Psoas muscle (tissue), 8 donors: ENCODE data around the gene ALK. TPM values are rescaled to one million over a fixed set of nuclear protein-coding genes. Genes with fewer than 3 reads are reported as not detected.

Source experiments
- ATAC-seq, 4 donors: fragments of 200-7000 bp; cut with Tn5 transposase; one replicate each; pipeline ENCODE4 v1.9.1; 2020; ENCODE audit warnings: moderate library complexity in 3 of 4, mild to moderate bottlenecking in 2 of 4
- DNase-seq, 2 donors: peaks; one replicate each; pipeline ENCODE4 v3.0.0-alpha.2; 2020
- H3K27ac ChIP-seq: fragments of 200-600 bp; one replicate; pipeline ENCODE4 v1.8.0; 2022
- H3K27me3 ChIP-seq, 3 donors: fragments of 200-600 bp in 1 of 3; one replicate each; pipeline versions ENCODE4 v1.6.1 to v1.8.0; 2013 to 2022; ENCODE audit warnings: low read length in 2 of 3, mild to moderate bottlenecking in 2 of 3, moderate library complexity in 1 of 3; ENCODE audit not compliant: insufficient read depth in 3 of 3
- H3K36me3 ChIP-seq, 2 donors: fragments of 200-600 bp in 1 of 2; one replicate each; pipeline versions ENCODE4 v1.6.1 to v1.8.0; 2013 to 2022; ENCODE audit warnings: low read depth in 1 of 2, mild to moderate bottlenecking in 1 of 2, moderate library complexity in 1 of 2; ENCODE audit not compliant: insufficient read depth in 1 of 2
- H3K4me1 ChIP-seq: fragments of 200-600 bp; one replicate; pipeline ENCODE4 v1.8.0; 2022
- H3K4me3 ChIP-seq: fragments of 200-600 bp; one replicate; pipeline ENCODE4 v1.8.0; 2022; ENCODE audit warnings: mild to moderate bottlenecking
- H3K9me3 ChIP-seq: fragments of 200-600 bp; one replicate; pipeline ENCODE4 v1.8.0; 2022
- CTCF ChIP-seq: fragments of 200-600 bp; IDR thresholded peaks from one replicate; pipeline ENCODE4 v1.8.0; 2022; ENCODE audit warnings: antibody characterized with exemption
- WGBS, 3 donors: extraction: QIAGEN DNeasy Blood & Tissue Kit; methylation state at CpG; one replicate each; pipeline versions ENCODE4 v1.1.6 to v1.1.7; 2013; 5-methylcytosine and 5-hydroxymethylcytosine counted together
- intact Hi-C, 2 donors: fragments of 100-400 bp; cut with DNase I; formaldehyde crosslinking; loops; one replicate each; pipeline versions ENCODE4 v1.11.0 to v1.14.2; 2022
- polyA plus RNA-seq, 3 donors: library from polyadenylated mRNA; stranded (reverse); fragments of 200-250 nt; gene quantifications; one replicate each; pipeline ENCODE4 v1.2.3, GENCODE V29; 2013
- total RNA-seq, 4 donors: library from RNA; stranded (reverse); fragmentation: NEBNext Ultra II Directional in 2 of 4; extraction: Animal tissue kit (Norgen Biotek cat#: 25700) in 2 of 4; gene quantifications; one replicate each; pipeline versions ENCODE4 v1.2.1 to v1.2.4, GENCODE V29; 2021 to 2023
- donor health status: healthy with polysubstance abuse.
- donor health status: DM: no; HTN: no; CAD: no; lungs with moderate emphysema.
- donor health status: Bipolar disorder and iron deficiency.
- donor health status: healthy.
- donor health status: DM: yes; HTN: yes; CAD: no.
- donor health status: DM: no; HTN: no; CAD: no.
- donor health status: DM: no; HTN: no; CAD: no.
- donor health status: DM: yes; HTN: yes; CAD: no.

The ALK gene
- total and polyA plus RNA-seq, 7 donors, result 0.03 to 0.32 (median 0.08) TPM; not detected in 2

GRCh38 chr2:29601321-29601720 is 320.1 kb downstream of the ALK start:
- H3K4me3 ChIP-seq, result no peak overlapping the region
- DNase-seq, result no peak
- no peaks in the 10 kb centered on the region for H3K9me3 ChIP-seq
- H3K27me3 ChIP-seq, result no peaks in the 10 kb centered on the region
- intact Hi-C loops, result no loop called here
- 64 to 72% (median 70%) methylated on average over 5 of the region's 5 CpGs for WGBS, 3 donors
- no peak for ATAC-seq
- TF ChIP-seq CTCF, result no peak
- H3K27ac ChIP-seq, result no peak overlapping the region
- H3K4me1 ChIP-seq, result peaks cover 11% of the 10 kb centered on the region
- no peaks in the 10 kb centered on the region for H3K36me3 ChIP-seq

- 90 to 94% (median 93%) methylated on average over 4 of the region's 4 CpGs for WGBS, 3 donors
- no peaks in the 10 kb centered on the region for H3K9me3 ChIP-seq
Observed at GRCh38 chr2:29599946-29600345, 321.4 kb downstream of the ALK start.

GRCh38 chr2:29598978-29599377 is 322.4 kb downstream of the ALK start:
- Histone ChIP-seq H3K27ac (no peak overlapping the region), H3K4me3 (no peak overlapping the region), H3K36me3 (no peaks in the 10 kb centered on the region), H3K9me3 (no peaks in the 10 kb centered on the region), H3K4me1 (peaks cover 11% of the 10 kb centered on the region), H3K27me3 (no peaks in the 10 kb centered on the region)
- no peak for TF ChIP-seq CTCF
- DNase-seq, result no peak
- ATAC-seq, result no peak
- intact Hi-C loops, result no loop called here
- 70 to 76% (median 71%) methylated on average over 2 of the region's 2 CpGs for WGBS, 3 donors

More at GRCh38 chr2:29599946-29600345, 321.4 kb downstream of the ALK start:
- TF ChIP-seq CTCF, result no peak
- H3K4me1 ChIP-seq, result peaks cover 11% of the 10 kb centered on the region
- DNase-seq, result no peak
- H3K36me3 ChIP-seq, result no peaks in the 10 kb centered on the region
- intact Hi-C loops, result no loop called here
- H3K27me3 ChIP-seq, result no peaks in the 10 kb centered on the region
- H3K4me3 ChIP-seq, result no peak overlapping the region
- no peak overlapping the region for H3K27ac ChIP-seq
- ATAC-seq, result no peak

- H3K4me3 ChIP-seq, result no peak overlapping the region
- TF ChIP-seq CTCF, result no peak
- no peaks in the 10 kb centered on the region for H3K9me3 ChIP-seq
- no peaks in the 10 kb centered on the region for H3K36me3 ChIP-seq
- 31 to 34% (median 33%) methylated on average over 5 of the region's 5 CpGs for WGBS, 3 donors
- H3K4me1 ChIP-seq, result peaks cover 11% of the 10 kb centered on the region
- ATAC-seq, result peak in 3 of 4 donors; percentile 48 to 54 (median 51)
- no peaks in the 10 kb centered on the region for H3K27me3 ChIP-seq
- H3K27ac ChIP-seq, result peak overlapping the region; percentile 23
- no peak for DNase-seq
- intact Hi-C loops, result no loop called here
Observed at GRCh38 chr2:29597035-29597434, 324.4 kb downstream of the ALK start.

- peak overlapping the region; percentile 23 for H3K27ac ChIP-seq
- no peak for DNase-seq
- H3K36me3 ChIP-seq, result no peaks in the 10 kb centered on the region
- no peak overlapping the region for H3K4me3 ChIP-seq
- 22 to 38% (median 30%) methylated on average over 2 of the region's 2 CpGs for WGBS, 3 donors
- ATAC-seq, result peak in 2 of 4 donors; percentile 47 to 59
- no peak for TF ChIP-seq CTCF
- H3K27me3 ChIP-seq, result no peaks in the 10 kb centered on the region
- peaks cover 11% of the 10 kb centered on the region for H3K4me1 ChIP-seq
- intact Hi-C loops, result no loop called here
- H3K9me3 ChIP-seq, result no peaks in the 10 kb centered on the region
Observed at GRCh38 chr2:29596584-29596983, 324.8 kb downstream of the ALK start.
